Thymus (tissue), 11 donors: ENCODE data around the gene MKRN2OS. TPM values are rescaled to one million over a fixed set of nuclear protein-coding genes. Genes with fewer than 3 reads are reported as not detected.

ENCODE experiments used
- DNase-seq, 9 donors: peaks; one replicate each; pipeline ENCODE4 v3.0.0-alpha.2; 2013; ENCODE audit warnings: low spot score in 9 of 9, low read depth in 6 of 9, missing footprints in 1 of 9
- H3K27ac ChIP-seq, 2 donors: one replicate each; pipeline ENCODE4 v1.5.1; 2013; ENCODE audit warnings: control low read depth in 1 of 2, low read depth in 1 of 2, low read length in 1 of 2, mild to moderate bottlenecking in 1 of 2, moderate library complexity in 1 of 2
- H3K27me3 ChIP-seq, 2 donors: one replicate each; pipeline ENCODE4 v1.5.1; 2013; ENCODE audit warnings: low read length in 1 of 2; ENCODE audit not compliant: control insufficient read depth in 2 of 2, insufficient read depth in 1 of 2
- H3K36me3 ChIP-seq, 2 donors: one replicate each; pipeline ENCODE4 v1.5.1; 2013; ENCODE audit warnings: low read length in 1 of 2, mild to moderate bottlenecking in 1 of 2, moderate library complexity in 1 of 2; ENCODE audit not compliant: control insufficient read depth in 2 of 2, insufficient read depth in 2 of 2
- H3K4me1 ChIP-seq, 2 donors: one replicate each; pipeline ENCODE4 v1.5.1; 2013; ENCODE audit warnings: low read length in 2 of 2; ENCODE audit not compliant: control insufficient read depth in 2 of 2, insufficient read depth in 2 of 2
- H3K4me3 ChIP-seq, 2 donors: one replicate each; pipeline ENCODE4 v1.5.1; 2013; ENCODE audit warnings: low read length in 2 of 2, control low read depth in 1 of 2, mild to moderate bottlenecking in 1 of 2
- H3K9me3 ChIP-seq, 2 donors: one replicate each; pipeline ENCODE4 v1.5.1; 2013; ENCODE audit warnings: low read length in 1 of 2, mild to moderate bottlenecking in 1 of 2; ENCODE audit not compliant: control insufficient read depth in 2 of 2, insufficient read depth in 1 of 2
- WGBS: extraction: QIAGEN DNeasy Blood & Tissue Kit; methylation state at CpG from one replicate; pipeline ENCODE4 v1.1.7; 2013; 5-methylcytosine and 5-hydroxymethylcytosine counted together
- polyA plus RNA-seq: library from polyadenylated mRNA; stranded (reverse); fragments of 200-250 nt; gene quantifications from one replicate; pipeline ENCODE4 v1.2.3, GENCODE V29; 2013
- total RNA-seq: library from RNA; stranded (reverse); fragments of 120-200 nt; gene quantifications from one replicate; pipeline ENCODE4 v1.2.4, GENCODE V29; 2013
- donor health status: healthy.

MKRN2OS gene
- total and polyA plus RNA-seq, 2 donors = 0.09 to 0.78 TPM

- Histone ChIP-seq H3K9me3 (no peaks in the 10 kb centered on the region), H3K4me3 (no peak overlapping the region), H3K4me1 (no peaks in the 10 kb centered on the region), H3K27me3 (no peaks in the 10 kb centered on the region), H3K36me3 (peaks cover 12 to 23% of the 10 kb centered on the region in 2 donors), H3K27ac (no peak overlapping the region)
- no peak for DNase-seq
- 99% methylated on average over 4 of the region's 4 CpGs for WGBS
Observed at GRCh38 chr3:12512534-12513118, 32.7 kb downstream of the MKRN2OS start.

DNA sequence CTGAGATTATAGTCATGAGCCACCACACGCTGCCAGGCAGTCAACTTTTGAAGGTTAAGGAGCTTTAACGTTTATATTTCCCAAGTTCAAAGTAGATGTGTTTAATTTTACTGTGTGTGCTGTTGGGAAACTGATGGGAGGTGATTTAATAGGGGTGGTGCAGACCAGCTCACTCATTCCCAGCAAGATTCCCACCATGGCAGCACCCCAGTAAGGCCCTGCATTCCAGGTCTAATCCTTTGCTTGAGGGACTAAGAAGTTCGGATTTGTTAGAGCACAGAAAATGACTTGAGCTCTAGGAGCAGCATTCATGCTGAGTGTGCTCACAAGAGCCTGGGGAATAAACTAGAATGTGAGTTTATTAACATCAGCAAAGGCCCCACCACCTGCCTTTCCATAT is 35.8 kb downstream of the MKRN2OS start:
- peaks cover 15 to 27% of the 10 kb centered on the region in 2 donors for H3K36me3 ChIP-seq

GRCh38 chr3:12508291-12508700 is 37.0 kb downstream of the MKRN2OS start:
- no peaks in the 10 kb centered on the region for H3K27me3 ChIP-seq
- DNase-seq = no peak
- H3K4me3 ChIP-seq = no peak overlapping the region
- no peaks in the 10 kb centered on the region for H3K4me1 ChIP-seq
- H3K27ac ChIP-seq = no peak overlapping the region
- no peaks in the 10 kb centered on the region for H3K9me3 ChIP-seq
- 94% methylated on average over 5 of the region's 5 CpGs for WGBS
- H3K36me3 ChIP-seq = peaks cover 22 to 38% of the 10 kb centered on the region in 2 donors

More for the DNA sequence above, 35.8 kb downstream of the MKRN2OS start:
- Histone ChIP-seq H3K27me3 (no peaks in the 10 kb centered on the region), H3K4me1 (no peaks in the 10 kb centered on the region), H3K27ac (no peak overlapping the region), H3K4me3 (no peak overlapping the region), H3K9me3 (no peaks in the 10 kb centered on the region)
- 97% methylated on average over 3 of the region's 3 CpGs for WGBS
- DNase-seq = no peak

DNA sequence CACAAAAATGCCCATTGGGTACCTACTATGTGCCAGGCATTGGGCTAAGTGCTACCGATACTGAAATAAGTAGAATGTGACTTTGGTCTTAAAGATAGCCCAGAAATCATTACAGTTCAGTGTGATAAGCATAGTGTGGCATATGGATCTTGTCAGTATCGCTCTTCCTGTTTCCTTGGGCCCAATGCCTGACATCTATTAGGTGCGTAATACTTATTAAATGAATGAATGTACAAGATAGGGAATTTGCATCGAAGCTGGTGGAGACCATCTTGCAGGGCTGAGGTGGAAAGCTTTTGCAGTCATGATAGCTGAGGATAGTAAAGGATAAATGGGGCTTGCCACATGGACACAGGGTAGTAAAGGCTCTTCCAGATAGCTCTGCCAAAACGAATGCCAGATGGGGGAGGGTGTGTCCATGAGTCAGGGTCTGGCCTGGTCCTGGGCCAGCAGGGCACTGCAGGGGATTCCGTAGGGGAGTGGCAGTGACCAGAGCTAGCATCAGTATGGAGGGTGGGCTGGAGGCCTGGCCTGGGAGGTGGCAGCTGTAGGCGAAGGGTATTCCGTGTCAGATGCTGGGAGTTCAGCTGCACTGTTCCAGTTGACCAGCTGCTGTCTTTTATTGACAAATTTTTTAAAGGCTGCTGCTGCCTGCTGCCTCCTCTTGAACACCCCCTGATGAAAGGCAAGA is 37.6 kb downstream of the MKRN2OS start:
- H3K36me3 ChIP-seq = peaks cover 22 to 39% of the 10 kb centered on the region in 2 donors
- no peak overlapping the region for H3K4me3 ChIP-seq
- no peaks in the 10 kb centered on the region for H3K27me3 ChIP-seq
- H3K27ac ChIP-seq = no peak overlapping the region
- DNase-seq = no peak
- H3K9me3 ChIP-seq = no peaks in the 10 kb centered on the region
- 96% methylated on average over 8 of the region's 8 CpGs for WGBS
- H3K4me1 ChIP-seq = no peaks in the 10 kb centered on the region

GRCh38 chr3:12506201-12506709 is 39.0 kb downstream of the MKRN2OS start:
- no peak for DNase-seq
- Histone ChIP-seq H3K4me3 (no peak overlapping the region), H3K9me3 (no peaks in the 10 kb centered on the region), H3K27me3 (no peaks in the 10 kb centered on the region), H3K27ac (no peak overlapping the region), H3K36me3 (peaks cover 22 to 31% of the 10 kb centered on the region in 2 donors), H3K4me1 (no peaks in the 10 kb centered on the region)
- WGBS = 99% methylated on average over 5 of the region's 5 CpGs

- Histone ChIP-seq H3K4me1 (no peaks in the 10 kb centered on the region), H3K27ac (no peak overlapping the region), H3K27me3 (no peaks in the 10 kb centered on the region), H3K36me3 (peaks cover 32 to 44% of the 10 kb centered on the region in 2 donors), H3K9me3 (no peaks in the 10 kb centered on the region), H3K4me3 (no peak overlapping the region)
- DNase-seq = no peak
- 89% methylated on average over 18 of the region's 18 CpGs for WGBS
Observed at GRCh38 chr3:12503126-12503957, 42.0 kb downstream of the MKRN2OS start.

DNA sequence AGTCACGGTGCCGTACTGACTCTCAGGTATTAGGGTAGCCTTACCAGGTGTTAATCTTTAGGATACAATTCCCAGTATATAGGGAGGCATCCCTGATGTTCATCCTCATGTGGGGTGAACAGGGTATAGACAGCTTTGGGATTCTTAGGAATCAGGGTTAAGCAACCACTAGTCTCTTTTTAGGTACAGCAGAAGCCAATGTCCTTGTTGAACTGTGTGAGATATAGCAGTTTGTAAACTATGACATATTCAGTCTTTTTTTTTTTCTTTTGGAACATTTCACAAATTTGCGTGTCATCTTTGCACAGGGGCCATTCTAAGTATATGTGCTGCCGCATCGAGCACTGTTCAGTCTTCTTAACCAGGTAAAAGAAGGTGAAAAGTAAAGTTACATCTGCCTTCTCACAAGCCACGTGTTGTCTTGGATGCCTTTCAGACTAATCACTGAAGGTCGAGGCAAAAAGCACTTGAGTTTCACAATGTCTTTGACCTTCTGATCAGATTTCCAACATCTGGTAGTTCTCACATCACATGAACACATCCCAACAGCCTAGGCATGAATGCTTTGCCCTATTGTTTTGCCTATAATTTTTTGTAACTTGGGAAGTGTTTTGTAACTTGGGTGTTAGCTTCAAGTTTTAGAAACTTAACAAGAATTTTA is 43.8 kb downstream of the MKRN2OS start:
- H3K9me3 ChIP-seq = no peaks in the 10 kb centered on the region
- WGBS = 98% methylated on average over 7 of the region's 7 CpGs
- no peak overlapping the region for H3K27ac ChIP-seq
- H3K27me3 ChIP-seq = no peaks in the 10 kb centered on the region
- no peaks in the 10 kb centered on the region for H3K4me1 ChIP-seq
- H3K4me3 ChIP-seq = no peak overlapping the region
- H3K36me3 ChIP-seq = peaks cover 41 to 48% of the 10 kb centered on the region in 2 donors
- DNase-seq = no peak

DNA sequence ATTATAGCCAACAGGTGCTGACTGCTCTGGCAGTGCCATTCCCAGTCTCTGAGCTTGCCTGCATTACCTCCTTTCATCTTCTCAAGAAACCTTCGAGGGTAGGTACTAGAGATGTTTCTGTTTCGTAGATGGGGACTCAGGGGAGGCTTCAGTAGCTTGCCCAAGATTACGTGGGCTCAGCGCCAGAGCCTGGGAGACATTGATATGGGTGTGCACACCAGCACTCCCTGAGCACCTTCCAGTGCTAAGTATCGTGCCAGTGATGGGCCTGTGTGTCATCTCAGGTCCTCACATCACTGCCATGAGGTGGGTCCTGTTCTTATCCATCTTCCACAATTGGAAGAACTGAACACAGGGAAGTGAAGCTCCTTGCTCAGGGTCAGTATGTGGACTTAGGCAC is 45.8 kb downstream of the MKRN2OS start:
- no peak for DNase-seq
- Histone ChIP-seq H3K4me1 (no peaks in the 10 kb centered on the region), H3K27me3 (no peaks in the 10 kb centered on the region), H3K27ac (no peak overlapping the region), H3K4me3 (no peak overlapping the region), H3K9me3 (no peaks in the 10 kb centered on the region), H3K36me3 (peaks cover 42 to 50% of the 10 kb centered on the region in 2 donors)
- WGBS = 95% methylated on average over 5 of the region's 5 CpGs
